HG02571 (cell line): ENCODE data around the gene FMNL2.
A peak's percentile ranks its signal among the peaks of the same experiment; 100 is the strongest.

Source experiments
- ATAC-seq: cut with Tn5 transposase; IDR thresholded peaks from one replicate; pipeline ENCODE4 v1.9.1; 2021; ENCODE audit warnings: mild to moderate bottlenecking, moderate library complexity; ENCODE audit not compliant: unreplicated experiment

FMNL2 gene

GRCh38 chr2:152337511-152337903, 2.5 kb downstream of the FMNL2 start:
- ATAC-seq = no peak

GRCh38 chr2:152339556-152340286, 4.7 kb downstream of the FMNL2 start:
- no peak for ATAC-seq

GRCh38 chr2:152342259-152343046, 7.5 kb downstream of the FMNL2 start:
- no peak for ATAC-seq

GRCh38 chr2:152343426-152343825, 8.5 kb downstream of the FMNL2 start:
- ATAC-seq = no peak

- ATAC-seq = no peak
Measured at GRCh38 chr2:152344579-152345195, 9.7 kb downstream of the FMNL2 start.

GRCh38 chr2:152347076-152347475, 12.1 kb downstream of the FMNL2 start:
- ATAC-seq = no peak

GRCh38 chr2:152348388-152348787, 13.4 kb downstream of the FMNL2 start:
- no peak for ATAC-seq

- no peak for ATAC-seq
Measured at GRCh38 chr2:152349416-152349815, 14.4 kb downstream of the FMNL2 start.

GRCh38 chr2:152350155-152350679, 15.2 kb downstream of the FMNL2 start:
- no peak for ATAC-seq

- ATAC-seq = no peak
Measured at GRCh38 chr2:152352616-152353015, 17.6 kb downstream of the FMNL2 start.

- ATAC-seq = no peak
Measured at GRCh38 chr2:152353364-152353763, 18.4 kb downstream of the FMNL2 start.

- no peak for ATAC-seq
Measured at GRCh38 chr2:152354069-152354755, 19.2 kb downstream of the FMNL2 start.

GRCh38 chr2:152354909-152355308, 19.9 kb downstream of the FMNL2 start:
- no peak for ATAC-seq

GRCh38 chr2:152355409-152355831, 20.4 kb downstream of the FMNL2 start:
- no peak for ATAC-seq

- ATAC-seq = no peak
Measured at GRCh38 chr2:152359573-152360363, 24.8 kb downstream of the FMNL2 start.

- no peak for ATAC-seq
Measured at GRCh38 chr2:152363936-152364335, 29.0 kb downstream of the FMNL2 start.

GRCh38 chr2:152367547-152368390, 32.8 kb downstream of the FMNL2 start:
- peak; percentile 81 for ATAC-seq

- no peak for ATAC-seq
Measured at GRCh38 chr2:152369176-152369860, 34.3 kb downstream of the FMNL2 start.

- no peak for ATAC-seq
Measured at GRCh38 chr2:152370783-152371182, 35.8 kb downstream of the FMNL2 start.
